Mucosa of descending colon (tissue), 3 donors: ENCODE results near the gene CNOT1. TPM values are rescaled to one million over a fixed set of nuclear protein-coding genes. Genes with fewer than 3 reads are reported as not detected.

Experiments used
- ATAC-seq: fragments of 200-7000 bp; cut with Tn5 transposase; one replicate; pipeline ENCODE4 v1.9.1; 2020; ENCODE audit warnings: mild to moderate bottlenecking, moderate library complexity
- DNase-seq, 3 donors: peaks; one replicate each; pipeline ENCODE4 v3.0.0-alpha.2; 2020
- H3K36me3 ChIP-seq: fragments of 200-600 bp; one replicate; pipeline ENCODE4 v1.8.0; 2021; ENCODE audit warnings: low read depth, mild to moderate bottlenecking
- H3K4me1 ChIP-seq: fragments of 200-600 bp; one replicate; pipeline ENCODE4 v1.8.0; 2021; ENCODE audit warnings: low read depth, mild to moderate bottlenecking
- H3K4me3 ChIP-seq: fragments of 200-600 bp; one replicate; pipeline ENCODE4 v1.8.0; 2021; ENCODE audit warnings: mild to moderate bottlenecking
- H3K9me3 ChIP-seq: fragments of 200-600 bp; one replicate; pipeline ENCODE4 v1.8.0; 2021; ENCODE audit warnings: mild to moderate bottlenecking
- CTCF ChIP-seq: fragments of 200-600 bp; IDR thresholded peaks from one replicate; pipeline ENCODE4 v1.8.0; 2022; ENCODE audit warnings: antibody characterized with exemption, mild to moderate bottlenecking
- intact Hi-C, 2 donors: fragments of 100-400 bp; cut with DNase I in 1 of 2; cut with micrococcal nuclease in 1 of 2; formaldehyde crosslinking; loops; one replicate each; pipeline versions ENCODE4 v1.11.0 to v1.11.1; 2022; cut with DNase I, micrococcal nuclease
- total RNA-seq, 3 donors: library from RNA; stranded (reverse); fragmentation: NEBNext Ultra II Directional in 2 of 3; extraction: Animal tissue kit (Norgen Biotek cat#: 25700) in 2 of 3; gene quantifications; one replicate each; pipeline versions ENCODE4 v1.2.1 to v1.2.4, GENCODE V29; 2021 to 2023
- donor health status: DM: no; HTN: no; CAD: no; lungs with moderate emphysema.
- donor health status: DM: no; HTN: no; CAD: no.
- donor health status: DM: no; HTN: yes; CAD: no.

Gene CNOT1
- total RNA-seq, 3 donors from 2014 or later = 194 to 239 (median 230) TPM

- intact Hi-C loops = no loop called here
- no peaks in the 10 kb centered on the region for H3K9me3 ChIP-seq
- DNase-seq (no peak), ATAC-seq (no peak)
- TF ChIP-seq CTCF = no peak
- H3K4me3 ChIP-seq = no peak overlapping the region
- H3K4me1 ChIP-seq = peaks cover 11% of the 10 kb centered on the region
- no peaks in the 10 kb centered on the region for H3K36me3 ChIP-seq
These were observed 25.1 kb upstream of the CNOT1 start for GRCh38 chr16:58654560-58655214.

GRCh38 chr16:58652741-58653140 is 23.1 kb upstream of the CNOT1 start:
- peaks cover 11% of the 10 kb centered on the region for H3K4me1 ChIP-seq
- intact Hi-C loops = no loop called here
- no peaks in the 10 kb centered on the region for H3K9me3 ChIP-seq
- no peaks in the 10 kb centered on the region for H3K36me3 ChIP-seq
- ATAC-seq (no peak), DNase-seq (no peak)
- H3K4me3 ChIP-seq = no peak overlapping the region
- TF ChIP-seq CTCF = no peak

- intact Hi-C loops = no loop called here
- DNase-seq = no peak
- no peaks in the 10 kb centered on the region for H3K36me3 ChIP-seq
- no peaks in the 10 kb centered on the region for H3K9me3 ChIP-seq
- peaks cover 11% of the 10 kb centered on the region for H3K4me1 ChIP-seq
- TF ChIP-seq CTCF = no peak
- ATAC-seq = no peak
- no peak overlapping the region for H3K4me3 ChIP-seq
These were observed 22.3 kb upstream of the CNOT1 start for GRCh38 chr16:58651965-58652348.

- DNase-seq (peak in 1 of 3 donors; percentile 58), ATAC-seq (peak; percentile 62)
- intact Hi-C loops = no loop called here
- no peak for TF ChIP-seq CTCF
- Histone ChIP-seq H3K9me3 (no peaks in the 10 kb centered on the region), H3K4me3 (no peak overlapping the region), H3K4me1 (peaks cover 9% of the 10 kb centered on the region), H3K36me3 (no peaks in the 10 kb centered on the region)
These were observed 20.1 kb upstream of the CNOT1 start for GRCh38 chr16:58649707-58650106.

- Histone ChIP-seq H3K4me1 (peaks cover 9% of the 10 kb centered on the region), H3K36me3 (no peaks in the 10 kb centered on the region), H3K4me3 (no peak overlapping the region), H3K9me3 (no peaks in the 10 kb centered on the region)
- intact Hi-C loops = no loop called here
- no peak for ATAC-seq
- DNase-seq = no peak
- no peak for TF ChIP-seq CTCF
These were observed 17.5 kb upstream of the CNOT1 start for GRCh38 chr16:58647107-58647506.
